ENCODE results near the gene NTN1. TPM values are rescaled to one million over a fixed set of nuclear protein-coding genes. Genes with fewer than 3 reads are reported as not detected.
A peak's percentile ranks its signal among the peaks of the same experiment; 100 is the strongest.

The NTN1 gene
- total RNA-seq, 1 experiment from 2014 or later: 1.2 TPM

DNA sequence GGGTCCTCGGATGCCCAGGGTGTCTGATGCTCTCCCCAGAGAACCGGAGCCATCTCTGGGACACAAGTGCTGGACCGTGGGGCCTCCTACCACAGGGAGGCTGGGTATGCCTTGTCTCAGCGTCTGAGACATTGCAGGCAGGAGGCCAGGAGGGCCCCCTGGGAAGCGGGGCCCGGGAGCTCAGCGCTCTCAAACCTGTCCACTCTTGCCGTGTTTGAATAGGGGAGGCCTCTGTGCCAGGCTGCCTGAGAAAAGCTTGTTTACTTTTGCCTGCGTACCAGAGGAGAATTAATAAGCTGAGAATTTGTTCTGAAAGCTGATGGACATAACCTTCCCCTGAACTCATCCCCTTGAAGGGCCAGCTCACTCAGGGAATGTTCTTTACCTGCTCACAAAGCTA, 163.8 kb downstream of the NTN1 start:
- Histone ChIP-seq H2BK15ac (ENCODE audit: low read depth, low read length) (no peak overlapping the region), H2BK120ac (ENCODE audit: low read depth, low read length, poor library complexity, severe bottlenecking) (no peak overlapping the region), H4K8ac (replicated peaks; ENCODE audit: insufficient read length, low read depth, low read length) (no peak overlapping the region), H3K56ac (ENCODE audit: insufficient read length, low read depth, low read length) (no peak overlapping the region), H3K9me3 (ENCODE audit: control insufficient read depth, low read depth, low read length) (no peaks in the 10 kb centered on the region), H2BK20ac (ENCODE audit: low read depth, low read length, poor library complexity, severe bottlenecking) (no peak overlapping the region), H3K18ac (ENCODE audit: insufficient read length, low read depth, low read length) (no peak overlapping the region), H3K79me1 (ENCODE audit: insufficient read depth, low read depth, low read length, poor library complexity, severe bottlenecking) (no peaks in the 10 kb centered on the region), H3K4me2 (ENCODE audit: insufficient read depth, insufficient read length, low read length) (no peak overlapping the region), H3K79me2 (ENCODE audit: insufficient read depth, low read length) (no peaks in the 10 kb centered on the region), H2BK5ac (ENCODE audit: insufficient read length, low read length) (no peak overlapping the region), H3K27me3 (ENCODE audit: insufficient read depth, low read length) (no peaks in the 10 kb centered on the region), H2BK12ac (ENCODE audit: insufficient read length, low read depth, low read length) (no peak overlapping the region), H3K27ac (ENCODE audit: insufficient read length, low read depth, low read length) (no peak overlapping the region), H3K9ac (ENCODE audit: extremely low read depth, insufficient read length, low read length) (no peak overlapping the region), H3K23ac (ENCODE audit: insufficient read length, low read depth, low read length) (no peak overlapping the region), H3K23me2 (ENCODE audit: insufficient read length, low read depth, low read length, poor library complexity, severe bottlenecking) (no peaks in the 10 kb centered on the region), H3T11ph (ENCODE audit: low read length) (no peak overlapping the region), H3K4ac (ENCODE audit: low read depth, low read length) (no peak overlapping the region), H4K20me1 (ENCODE audit: control insufficient read depth, insufficient read depth, insufficient read length) (no peaks in the 10 kb centered on the region), H4K91ac (ENCODE audit: insufficient read length, low read depth, low read length) (no peak overlapping the region), H2AFZ (ENCODE audit: low read length) (no peak overlapping the region), H4K5ac (ENCODE audit: insufficient read length, low read depth, low read length) (no peak overlapping the region), H2AK5ac (ENCODE audit: insufficient read length, low read length) (no peak overlapping the region), H3K14ac (ENCODE audit: insufficient read depth, low read length) (no peak overlapping the region; the same call in 1 of the 2 replicates), H3K4me1 (ENCODE audit: insufficient read depth, low read length) (no peaks in the 10 kb centered on the region)
- DNase-seq: no peak
- Mint-ChIP-seq H3K4me1 (peaks cover 9 to 12% of the 10 kb centered on the region in 2 experiments), H3K27ac (peak overlapping the region in 1 of 3 experiments; percentile 35; a peak in 1 of 7 replicates), H3K27me3 (ENCODE audit: low read depth) (no peaks in the 10 kb centered on the region; the same call in 1 of the 2 replicates), H3K9me3 (no peaks in the 10 kb centered on the region), H3K4me3 (no peak overlapping the region), H3K36me3 (ENCODE audit: insufficient read depth in 1 of 3, low read depth in 3 of 3) (no peaks in the 10 kb centered on the region)
- TF ChIP-seq, protein P1, sequence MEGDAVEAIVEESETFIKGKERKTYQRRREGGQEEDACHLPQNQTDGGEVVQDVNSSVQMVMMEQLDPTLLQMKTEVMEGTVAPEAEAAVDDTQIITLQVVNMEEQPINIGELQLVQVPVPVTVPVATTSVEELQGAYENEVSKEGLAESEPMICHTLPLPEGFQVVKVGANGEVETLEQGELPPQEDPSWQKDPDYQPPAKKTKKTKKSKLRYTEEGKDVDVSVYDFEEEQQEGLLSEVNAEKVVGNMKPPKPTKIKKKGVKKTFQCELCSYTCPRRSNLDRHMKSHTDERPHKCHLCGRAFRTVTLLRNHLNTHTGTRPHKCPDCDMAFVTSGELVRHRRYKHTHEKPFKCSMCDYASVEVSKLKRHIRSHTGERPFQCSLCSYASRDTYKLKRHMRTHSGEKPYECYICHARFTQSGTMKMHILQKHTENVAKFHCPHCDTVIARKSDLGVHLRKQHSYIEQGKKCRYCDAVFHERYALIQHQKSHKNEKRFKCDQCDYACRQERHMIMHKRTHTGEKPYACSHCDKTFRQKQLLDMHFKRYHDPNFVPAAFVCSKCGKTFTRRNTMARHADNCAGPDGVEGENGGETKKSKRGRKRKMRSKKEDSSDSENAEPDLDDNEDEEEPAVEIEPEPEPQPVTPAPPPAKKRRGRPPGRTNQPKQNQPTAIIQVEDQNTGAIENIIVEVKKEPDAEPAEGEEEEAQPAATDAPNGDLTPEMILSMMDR (conservative IDR thresholded peaks at IDR 0.05): no peak
- no CpG with 5 or more reads among the region's 9 CpGs for WGBS (ENCODE audit: extremely low coverage, insufficient read length, low lambda C conversion rate)
